Esophagus squamous epithelium (tissue), 4 donors: Measurements from ENCODE around the gene PITPNM3.

Experiments
- POLR2A ChIP-seq, 4 donors: fragments of 450-650 bp; IDR thresholded peaks; one replicate each; pipeline ENCODE4 v1.6.1; 2017; ENCODE audit warnings: antibody characterized with exemption in 4 of 4, mild to moderate bottlenecking in 4 of 4, moderate library complexity in 3 of 4
- TF ChIP-seq, protein P1 (sequence below), 6 experiments: fragments of 450-650 bp in 4 of 6; fragments of 200-600 bp in 2 of 6; sonication (generic) in 2 of 6; IDR thresholded peaks; one replicate each; pipeline ENCODE4 v1.5.1; 2016 to 2019; ENCODE audit warnings: antibody characterized with exemption in 6 of 6, mild to moderate bottlenecking in 4 of 6, moderate library complexity in 4 of 6

DNA sequence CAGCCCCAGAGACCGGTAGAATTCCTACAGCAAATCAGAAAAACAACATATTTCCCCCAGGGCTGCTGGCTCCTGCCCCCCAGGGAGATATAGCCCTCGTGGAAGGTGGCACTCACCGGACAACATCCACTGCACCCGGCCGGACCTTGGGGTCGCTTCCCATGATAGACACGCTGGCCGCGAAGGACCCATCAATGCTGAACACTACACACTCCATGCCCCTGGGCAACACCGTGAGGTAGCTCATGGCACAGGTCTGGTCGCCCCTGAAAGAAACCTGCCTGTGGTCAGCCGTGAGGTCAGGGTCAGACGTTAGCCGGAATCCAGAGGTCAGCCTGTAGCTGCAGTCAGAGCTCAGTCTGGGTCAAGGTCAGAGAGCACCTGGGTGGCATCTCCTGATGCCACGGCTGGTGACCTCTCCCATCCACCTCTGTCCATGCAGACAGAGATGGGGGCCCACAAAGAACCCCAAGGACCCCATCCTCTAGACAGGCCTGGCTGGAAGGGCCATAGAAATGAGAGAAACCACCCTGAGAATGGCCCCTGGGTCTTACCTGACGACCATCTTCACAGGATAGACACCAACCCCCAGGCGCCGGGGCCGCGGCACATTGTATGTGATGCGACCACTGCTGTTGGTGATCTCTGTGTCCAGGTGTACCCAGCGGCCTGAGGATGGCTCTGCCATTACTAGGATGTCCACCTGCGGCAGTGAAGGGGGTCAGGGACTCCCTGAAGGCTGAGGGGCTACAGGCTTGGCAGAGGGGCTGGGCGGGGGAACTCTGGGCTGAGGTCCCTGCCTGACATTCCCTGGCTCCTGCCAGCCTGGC is 92.5 kb downstream of the PITPNM3 start:
- TF ChIP-seq, protein P1, sequence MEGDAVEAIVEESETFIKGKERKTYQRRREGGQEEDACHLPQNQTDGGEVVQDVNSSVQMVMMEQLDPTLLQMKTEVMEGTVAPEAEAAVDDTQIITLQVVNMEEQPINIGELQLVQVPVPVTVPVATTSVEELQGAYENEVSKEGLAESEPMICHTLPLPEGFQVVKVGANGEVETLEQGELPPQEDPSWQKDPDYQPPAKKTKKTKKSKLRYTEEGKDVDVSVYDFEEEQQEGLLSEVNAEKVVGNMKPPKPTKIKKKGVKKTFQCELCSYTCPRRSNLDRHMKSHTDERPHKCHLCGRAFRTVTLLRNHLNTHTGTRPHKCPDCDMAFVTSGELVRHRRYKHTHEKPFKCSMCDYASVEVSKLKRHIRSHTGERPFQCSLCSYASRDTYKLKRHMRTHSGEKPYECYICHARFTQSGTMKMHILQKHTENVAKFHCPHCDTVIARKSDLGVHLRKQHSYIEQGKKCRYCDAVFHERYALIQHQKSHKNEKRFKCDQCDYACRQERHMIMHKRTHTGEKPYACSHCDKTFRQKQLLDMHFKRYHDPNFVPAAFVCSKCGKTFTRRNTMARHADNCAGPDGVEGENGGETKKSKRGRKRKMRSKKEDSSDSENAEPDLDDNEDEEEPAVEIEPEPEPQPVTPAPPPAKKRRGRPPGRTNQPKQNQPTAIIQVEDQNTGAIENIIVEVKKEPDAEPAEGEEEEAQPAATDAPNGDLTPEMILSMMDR (IDR thresholded peaks at IDR 0.05) = no peak
- no peak for TF ChIP-seq POLR2A (IDR thresholded peaks at IDR 0.05)
